GM06990 (cell line): Measurements from ENCODE around the gene PCBP3.

Source experiments
- DNase-seq: peaks from one replicate; pipeline ENCODE4 v3.0.0-alpha.2; 2011; ENCODE audit not compliant: insufficient read length; ENCODE audit errors: extremely low read depth
- H3K27me3 ChIP-seq: replicated peaks from 2 replicates; pipeline ENCODE4 v1.6.0; 2011; ENCODE audit warnings: low read length; ENCODE audit not compliant: control insufficient read depth, insufficient read depth
- H3K36me3 ChIP-seq: 2 replicates; pipeline ENCODE4 v1.5.1; 2011; ENCODE audit warnings: low read length; ENCODE audit not compliant: control insufficient read depth, insufficient read depth
- H3K4me3 ChIP-seq: replicated peaks from 2 replicates; pipeline ENCODE4 v1.5.1; 2011; ENCODE audit warnings: low read depth, mild to moderate bottlenecking, control low read depth, low read length
- CTCF ChIP-seq: IDR thresholded peaks from 2 replicates; pipeline ENCODE4 v1.5.1; 2011; ENCODE audit warnings: low read length, control low read depth, mild to moderate bottlenecking, inconsistent platforms; ENCODE audit not compliant: insufficient read depth, poor library complexity, severe bottlenecking

Gene PCBP3

GRCh38 chr21:45935628-45936027, 292.1 kb downstream of the PCBP3 start:
- Histone ChIP-seq H3K4me3 (no peak overlapping the region), H3K36me3 (no peaks in the 10 kb centered on the region), H3K27me3 (no peaks in the 10 kb centered on the region; the same call in 1 of the 2 replicates)
- DNase-seq: no peak
- no peak for TF ChIP-seq CTCF

- Histone ChIP-seq H3K27me3 (no peaks in the 10 kb centered on the region), H3K4me3 (no peak overlapping the region), H3K36me3 (no peaks in the 10 kb centered on the region)
- no peak for DNase-seq
- no peak for TF ChIP-seq CTCF
These were observed 294.4 kb downstream of the PCBP3 start for GRCh38 chr21:45937721-45938452.

DNA sequence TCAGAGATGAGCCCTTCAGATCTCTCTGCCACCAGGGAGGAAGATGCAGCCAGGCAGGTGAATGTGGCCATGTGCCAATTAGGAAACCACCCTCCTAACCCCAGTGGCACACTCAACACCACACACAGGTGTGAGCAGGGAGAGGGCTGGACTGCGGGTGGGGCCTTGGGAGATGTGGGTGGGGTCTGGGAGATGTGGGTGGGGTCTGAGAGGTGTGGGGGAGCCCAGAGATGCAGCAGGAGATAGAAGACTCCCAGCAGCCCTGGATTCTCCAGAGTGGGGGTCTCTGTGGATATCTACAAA, 294.9 kb downstream of the PCBP3 start:
- Histone ChIP-seq H3K36me3 (no peaks in the 10 kb centered on the region), H3K27me3 (no peaks in the 10 kb centered on the region), H3K4me3 (no peak overlapping the region)
- DNase-seq: no peak
- no peak for TF ChIP-seq CTCF

GRCh38 chr21:45938811-45939520, 295.4 kb downstream of the PCBP3 start:
- TF ChIP-seq CTCF: no peak
- Histone ChIP-seq H3K36me3 (no peaks in the 10 kb centered on the region), H3K27me3 (no peaks in the 10 kb centered on the region), H3K4me3 (no peak overlapping the region)
- DNase-seq: no peak

GRCh38 chr21:45939521-45940045, 296.1 kb downstream of the PCBP3 start:
- Histone ChIP-seq H3K27me3 (no peaks in the 10 kb centered on the region), H3K4me3 (no peak overlapping the region), H3K36me3 (no peaks in the 10 kb centered on the region)
- no peak for DNase-seq
- TF ChIP-seq CTCF: no peak
